Nephron (organoid): ENCODE data around the gene RAB42.

Experiments used
- H3K27ac Mint-ChIP-seq, 3 experiments: 2 replicates each; pipeline ENCODE4 v1.8.0; 2020; ENCODE audit warnings: mixed read lengths in 3 of 3, mild to moderate bottlenecking in 2 of 3, moderate library complexity in 1 of 3
- H3K27me3 Mint-ChIP-seq: 2 replicates; pipeline ENCODE4 v1.8.0; 2021; ENCODE audit warnings: low read depth, mild to moderate bottlenecking, moderate library complexity, mixed read lengths
- H3K36me3 Mint-ChIP-seq: 2 replicates; pipeline ENCODE4 v1.8.0; 2020; ENCODE audit warnings: low read depth, mixed read lengths
- H3K4me1 Mint-ChIP-seq: 2 replicates; pipeline ENCODE4 v1.8.0; 2020; ENCODE audit warnings: mixed read lengths
- H3K4me3 Mint-ChIP-seq, 3 experiments: 2 replicates each; pipeline ENCODE4 v1.8.0; 2020; ENCODE audit warnings: mild to moderate bottlenecking in 3 of 3, mixed read lengths in 3 of 3, moderate library complexity in 2 of 3
- H3K9me3 Mint-ChIP-seq: 2 replicates; pipeline ENCODE4 v1.8.0; 2020; ENCODE audit warnings: mixed read lengths
- TF ChIP-seq, protein P1 (sequence below), 3 experiments: fragments of 200-600 bp; sonication (generic); IDR thresholded peaks; one replicate each; pipeline ENCODE4 v1.5.0; 2021; ENCODE audit warnings: antibody characterized with exemption in 3 of 3; ENCODE audit not compliant: unreplicated experiment in 3 of 3

Gene RAB42

DNA sequence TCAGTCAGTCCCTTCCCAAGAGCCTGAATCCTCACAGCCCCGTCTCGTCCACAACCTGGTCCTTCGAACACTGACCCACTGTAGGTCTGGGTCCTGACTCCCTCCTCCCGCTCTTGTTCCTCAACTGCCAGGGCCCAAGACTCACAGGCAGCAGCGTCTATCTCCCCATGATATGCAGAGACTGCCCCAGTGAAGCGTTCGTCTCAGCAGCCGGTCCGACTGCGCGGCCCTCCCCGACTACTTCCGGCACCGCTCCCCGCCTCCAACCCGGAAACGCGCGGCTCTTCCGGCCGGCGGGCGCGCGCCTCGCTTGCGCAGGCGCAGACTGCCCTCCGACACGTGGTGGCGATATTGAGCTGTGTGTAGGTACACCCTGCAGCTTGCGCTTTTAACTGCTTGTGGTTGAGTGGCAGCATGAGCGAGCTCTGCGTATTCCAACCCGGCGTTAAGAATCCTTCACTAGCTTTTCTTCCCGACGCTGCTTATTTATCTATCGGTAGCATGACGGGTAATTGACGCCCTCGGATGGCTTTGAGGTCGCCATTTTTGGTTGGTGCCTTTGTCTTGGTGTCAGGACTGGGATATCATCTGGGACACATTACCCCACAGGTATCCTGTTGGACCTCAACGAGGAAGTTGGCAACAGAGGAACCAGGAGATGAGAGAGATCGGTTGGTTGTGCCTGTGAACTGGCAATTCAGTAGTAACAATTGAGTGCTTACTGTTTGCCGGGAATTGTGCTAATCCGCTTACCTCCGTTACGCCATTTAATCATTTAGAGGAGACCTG, 51.0 kb downstream of the RAB42 start, which contains the start of gene TAF12:
TAF12 (minus strand) TSS at position 221 of the 789 bp plus-strand sequence. CDS start 20,986 bp downstream, outside the sequence.
- no peaks in the 10 kb centered on the region for H3K9me3 Mint-ChIP-seq
- peak within 1 kb of the TSS; percentile 99 for H3K4me3 Mint-ChIP-seq
- peaks cover 49% of the 10 kb centered on the region for H3K4me1 Mint-ChIP-seq
- peak within 1 kb of the TSS; percentile 96 to 99 (median 98) for H3K27ac Mint-ChIP-seq
- no peaks in the 10 kb centered on the region for H3K27me3 Mint-ChIP-seq
- H3K36me3 Mint-ChIP-seq = no peaks in the 10 kb centered on the region
- TF ChIP-seq, protein P1, sequence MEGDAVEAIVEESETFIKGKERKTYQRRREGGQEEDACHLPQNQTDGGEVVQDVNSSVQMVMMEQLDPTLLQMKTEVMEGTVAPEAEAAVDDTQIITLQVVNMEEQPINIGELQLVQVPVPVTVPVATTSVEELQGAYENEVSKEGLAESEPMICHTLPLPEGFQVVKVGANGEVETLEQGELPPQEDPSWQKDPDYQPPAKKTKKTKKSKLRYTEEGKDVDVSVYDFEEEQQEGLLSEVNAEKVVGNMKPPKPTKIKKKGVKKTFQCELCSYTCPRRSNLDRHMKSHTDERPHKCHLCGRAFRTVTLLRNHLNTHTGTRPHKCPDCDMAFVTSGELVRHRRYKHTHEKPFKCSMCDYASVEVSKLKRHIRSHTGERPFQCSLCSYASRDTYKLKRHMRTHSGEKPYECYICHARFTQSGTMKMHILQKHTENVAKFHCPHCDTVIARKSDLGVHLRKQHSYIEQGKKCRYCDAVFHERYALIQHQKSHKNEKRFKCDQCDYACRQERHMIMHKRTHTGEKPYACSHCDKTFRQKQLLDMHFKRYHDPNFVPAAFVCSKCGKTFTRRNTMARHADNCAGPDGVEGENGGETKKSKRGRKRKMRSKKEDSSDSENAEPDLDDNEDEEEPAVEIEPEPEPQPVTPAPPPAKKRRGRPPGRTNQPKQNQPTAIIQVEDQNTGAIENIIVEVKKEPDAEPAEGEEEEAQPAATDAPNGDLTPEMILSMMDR (IDR thresholded peaks at IDR 0.05; ENCODE audit: unreplicated experiment in 3 of 3) = peak in 2 of 3 experiments; percentile 23 to 50

DNA sequence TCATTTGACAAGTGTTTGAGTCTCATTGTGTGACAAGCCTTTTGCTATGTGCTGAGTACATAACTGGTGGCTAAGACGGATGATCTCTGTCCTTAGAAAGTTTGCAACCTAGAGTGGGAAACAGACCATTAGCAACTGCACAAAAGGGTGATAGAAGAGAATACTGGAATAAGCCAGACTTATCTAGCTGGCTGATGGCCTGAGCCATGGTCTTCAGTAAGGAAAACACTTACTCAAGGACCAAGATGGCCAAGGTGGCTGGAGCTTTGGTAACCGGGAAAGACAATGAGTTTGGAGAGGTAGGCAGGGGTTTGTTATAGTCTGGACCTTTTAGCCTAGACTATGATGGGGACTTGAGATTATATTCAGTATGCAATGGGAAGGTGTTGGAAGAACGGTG, 52.4 kb downstream of the RAB42 start:
- H3K4me1 Mint-ChIP-seq = peaks cover 60% of the 10 kb centered on the region
- H3K36me3 Mint-ChIP-seq = no peaks in the 10 kb centered on the region
- TF ChIP-seq, protein P1 (IDR thresholded peaks at IDR 0.05; ENCODE audit: unreplicated experiment in 3 of 3) = no peak
- H3K9me3 Mint-ChIP-seq = no peaks in the 10 kb centered on the region
- H3K27me3 Mint-ChIP-seq = no peaks in the 10 kb centered on the region
- H3K4me3 Mint-ChIP-seq = peak overlapping the region; percentile 99
- H3K27ac Mint-ChIP-seq = peak overlapping the region; percentile 96 to 99 (median 98)
